Muscle of leg (tissue), 16 donors: ENCODE measurements around the gene LEF1. TPM values are rescaled to one million over a fixed set of nuclear protein-coding genes. Genes with fewer than 3 reads are reported as not detected.

ENCODE experiments used
- DNase-seq: peaks from one replicate; pipeline ENCODE4 v3.0.0; 2013
- H3K27ac ChIP-seq: one replicate; pipeline ENCODE4 v1.5.1; 2013; ENCODE audit warnings: mild to moderate bottlenecking, low read length, control low read depth
- H3K27me3 ChIP-seq: one replicate; pipeline ENCODE4 v1.6.1; 2013; ENCODE audit warnings: low read length; ENCODE audit not compliant: control insufficient read depth, insufficient read depth
- H3K36me3 ChIP-seq: one replicate; pipeline ENCODE4 v1.6.1; 2013; ENCODE audit warnings: low read length; ENCODE audit not compliant: control insufficient read depth, insufficient read depth
- H3K4me1 ChIP-seq: one replicate; pipeline ENCODE4 v1.6.1; 2013; ENCODE audit warnings: low read length; ENCODE audit not compliant: control insufficient read depth, insufficient read depth
- H3K4me3 ChIP-seq: one replicate; pipeline ENCODE4 v1.5.1; 2013; ENCODE audit warnings: low read length, control low read depth
- H3K9me3 ChIP-seq: replicated peaks from 2 replicates; pipeline ENCODE4 v1.6.1; 2013; ENCODE audit warnings: low read depth, low read length; ENCODE audit not compliant: control insufficient read depth
- WGBS: methylation state at CpG from one replicate; pipeline ENCODE4 v1.1.5; 2013; ENCODE audit warnings: missing lambda C conversion rate; ENCODE audit not compliant: insufficient coverage; 5-methylcytosine and 5-hydroxymethylcytosine counted together
- long read RNA-seq, 11 donors: transcript quantifications; one replicate each; lab custom pipeline, GENCODE V29; 2026
- polyA plus RNA-seq, 8 donors: library from polyadenylated mRNA; unstranded; fragments of 120-200 nt; gene quantifications; one replicate each; pipeline versions ENCODE4 v1.2.1 to v1.2.3, GENCODE V29; 2013; ENCODE audit warnings: inconsistent platforms in 1 of 8, low replicate concordance in 1 of 8; ENCODE audit not compliant: insufficient read length in 8 of 8, insufficient read depth in 1 of 8
- total RNA-seq: library from RNA; stranded (reverse); fragments of 120-200 nt; gene quantifications from one replicate; pipeline ENCODE4 v1.2.4, GENCODE V29; 2013

The LEF1 gene
- total RNA-seq (3.4 TPM), polyA plus RNA-seq (10 to 100 TPM in 1 of 8 donors, 1 to 10 TPM in 7; 3.4 to 35.5 (median 4.5) TPM)
- long read RNA-seq, donor 1 = 0 reads
- long read RNA-seq, donor 2 = 0 reads
- long read RNA-seq, donor 3 = 0 reads
- long read RNA-seq, donor 4 = 0 reads
- long read RNA-seq, donor 5, partial matches to known transcripts = 0 of 2 reads
- long read RNA-seq, donor 5, other reads (novel, unspliced or antisense) = 0 of 2 reads
- long read RNA-seq, donor 6 = 0 reads
- long read RNA-seq, donor 7, partial matches to known transcripts = 0 of 2 reads
- long read RNA-seq, donor 7, other reads (novel, unspliced or antisense) = 0 of 2 reads
- long read RNA-seq, donor 8 = 0 reads
- long read RNA-seq, donor 9 = 0 reads
- long read RNA-seq, donor 10, partial matches to known transcripts = 0 of 1 reads
- long read RNA-seq, donor 10, other reads (novel, unspliced or antisense) = 0 of 1 reads
- long read RNA-seq, donor 11 = 0 reads

DNA sequence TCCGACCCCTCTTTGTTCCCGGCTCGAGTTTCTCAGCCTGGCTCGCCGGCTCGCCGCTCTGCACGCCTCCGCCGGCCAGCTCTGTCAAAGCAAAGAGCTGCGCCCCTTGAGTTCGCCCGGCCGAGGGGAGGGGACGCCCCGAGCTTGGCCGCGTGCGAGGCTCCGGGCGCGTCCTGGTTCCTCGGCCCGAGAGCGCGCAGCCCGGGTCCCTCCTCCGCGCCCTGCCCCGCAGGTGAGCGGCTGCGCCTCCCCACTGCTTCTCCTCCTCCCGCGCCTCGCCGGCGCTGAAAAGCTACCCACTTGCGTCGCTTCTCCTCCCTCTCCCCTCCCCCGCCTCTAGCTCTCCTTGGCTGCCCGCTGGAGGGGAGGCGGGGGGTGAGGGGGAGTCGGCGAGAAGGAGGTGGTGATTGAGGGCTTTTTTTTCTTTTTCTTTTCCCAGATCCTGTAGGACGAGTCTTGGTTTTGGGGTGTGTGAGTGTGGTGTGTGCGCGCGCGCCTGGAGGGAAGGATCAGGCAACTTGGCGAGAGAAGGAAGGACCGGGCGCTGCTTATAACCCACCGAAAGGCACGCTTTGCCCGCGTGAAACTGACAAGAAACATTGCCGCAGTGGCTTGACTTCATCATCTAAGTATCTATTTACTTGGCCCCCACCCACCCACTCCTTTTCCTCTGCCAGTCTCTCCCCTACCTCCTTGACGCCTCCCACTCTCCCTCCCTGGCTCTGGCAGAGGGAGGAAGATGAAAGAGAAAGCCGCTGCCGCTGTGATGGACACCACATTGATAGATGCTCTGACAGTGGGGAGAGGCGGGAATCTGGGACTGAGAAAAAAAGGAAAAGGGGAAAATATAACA lies at the start of gene LEF1:
Gene LEF1, minus strand, starts transcription at position 262 of the 853 bp plus-strand sequence. CDS start 1,165 bp downstream, outside the sequence.
- peaks cover 78% of the 10 kb centered on the region for H3K27me3 ChIP-seq
- peak within 1 kb of the TSS; percentile 51 for H3K27ac ChIP-seq
- no peaks in the 10 kb centered on the region for H3K9me3 ChIP-seq
- 0% methylated on average over 31 of the region's 61 CpGs for WGBS
- H3K4me1 ChIP-seq = peaks cover 40% of the 10 kb centered on the region
- H3K4me3 ChIP-seq = peak within 1 kb of the TSS; percentile 59
- no peaks in the 10 kb centered on the region for H3K36me3 ChIP-seq
- DNase-seq = peak; percentile 61

DNA sequence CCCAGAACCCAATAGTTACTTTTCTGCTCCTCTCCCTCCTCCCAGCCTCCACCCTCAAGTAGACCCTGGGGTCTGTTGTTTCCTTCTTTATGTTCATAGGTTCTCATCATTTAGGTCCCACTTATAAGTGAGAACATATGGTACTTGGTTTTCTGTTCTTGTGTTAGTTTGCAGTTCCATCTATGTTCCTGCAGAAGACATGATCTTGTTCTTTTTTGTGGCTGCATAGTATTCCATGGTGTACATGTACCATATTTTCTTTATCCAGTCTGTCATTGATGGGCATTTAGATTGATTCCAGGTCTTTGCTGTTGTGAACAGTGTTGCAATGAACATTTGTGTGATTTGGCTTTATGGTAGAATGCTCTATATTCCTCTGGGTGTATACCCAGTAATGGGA lies 47.8 kb upstream of the LEF1 start:
- Histone ChIP-seq H3K27me3 (no peaks in the 10 kb centered on the region), H3K27ac (no peak overlapping the region), H3K9me3 (no peaks in the 10 kb centered on the region), H3K36me3 (no peaks in the 10 kb centered on the region), H3K4me3 (no peak overlapping the region), H3K4me1 (no peaks in the 10 kb centered on the region)
- DNase-seq = no peak

GRCh38 chr4:108215055-108215454 lies 46.3 kb upstream of the LEF1 start:
- Histone ChIP-seq H3K27ac (no peak overlapping the region), H3K27me3 (no peaks in the 10 kb centered on the region), H3K9me3 (no peaks in the 10 kb centered on the region), H3K4me1 (no peaks in the 10 kb centered on the region), H3K4me3 (no peak overlapping the region), H3K36me3 (no peaks in the 10 kb centered on the region)
- WGBS = no CpG with 5 or more reads among the region's 4 CpGs
- DNase-seq = no peak

GRCh38 chr4:108213723-108214122 lies 45.0 kb upstream of the LEF1 start:
- no peaks in the 10 kb centered on the region for H3K4me1 ChIP-seq
- H3K27ac ChIP-seq = no peak overlapping the region
- H3K9me3 ChIP-seq = no peaks in the 10 kb centered on the region
- no peaks in the 10 kb centered on the region for H3K27me3 ChIP-seq
- H3K4me3 ChIP-seq = no peak overlapping the region
- WGBS = 82% methylated on average over 3 of the region's 4 CpGs
- H3K36me3 ChIP-seq = no peaks in the 10 kb centered on the region
- no peak for DNase-seq

GRCh38 chr4:108213308-108213707 lies 44.6 kb upstream of the LEF1 start:
- no peaks in the 10 kb centered on the region for H3K27me3 ChIP-seq
- 80% methylated on average over 1 of the region's 3 CpGs for WGBS
- no peaks in the 10 kb centered on the region for H3K4me1 ChIP-seq
- no peaks in the 10 kb centered on the region for H3K9me3 ChIP-seq
- no peaks in the 10 kb centered on the region for H3K36me3 ChIP-seq
- H3K4me3 ChIP-seq = no peak overlapping the region
- H3K27ac ChIP-seq = no peak overlapping the region
- no peak for DNase-seq

DNA sequence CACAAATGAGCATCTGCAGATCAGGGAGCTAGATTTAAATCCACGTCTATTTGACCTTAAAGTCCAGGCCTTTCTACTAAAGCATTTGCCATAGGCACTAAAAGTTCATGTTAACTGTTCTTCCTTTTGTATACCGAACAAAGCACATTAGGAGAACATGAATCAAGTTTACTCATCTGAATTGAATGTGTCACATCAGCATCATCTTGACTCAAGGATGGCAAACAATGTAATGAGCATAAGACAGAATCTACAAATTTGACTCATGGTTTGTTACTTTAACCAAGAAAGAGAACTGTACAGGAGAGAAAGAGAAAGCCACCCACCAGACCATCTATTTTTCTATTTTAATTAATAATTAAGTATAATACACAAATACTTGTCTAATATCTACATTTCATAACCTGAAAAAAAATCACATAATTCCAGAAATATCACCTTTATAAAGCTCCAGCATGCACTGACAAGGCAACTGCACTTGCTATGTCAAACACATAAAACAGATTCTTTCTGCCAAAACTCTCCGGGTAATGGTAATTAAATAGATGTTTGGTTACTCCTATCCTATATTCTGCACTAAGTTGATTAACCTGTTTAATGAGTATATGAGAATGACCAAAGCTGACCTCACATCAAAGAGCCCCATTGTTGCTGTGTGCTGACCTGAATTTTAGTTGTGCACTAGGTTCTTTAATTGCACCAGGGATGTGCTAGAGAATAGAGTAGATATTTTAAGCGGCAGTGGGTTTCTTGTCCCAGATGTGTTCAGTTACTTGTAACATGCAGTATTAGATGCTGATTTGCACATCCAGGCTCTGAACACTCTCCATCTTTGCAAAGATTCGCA lies 42.5 kb upstream of the LEF1 start:
- H3K4me1 ChIP-seq = no peaks in the 10 kb centered on the region
- H3K9me3 ChIP-seq = no peaks in the 10 kb centered on the region
- no peak overlapping the region for H3K27ac ChIP-seq
- H3K36me3 ChIP-seq = no peaks in the 10 kb centered on the region
- no peaks in the 10 kb centered on the region for H3K27me3 ChIP-seq
- DNase-seq = no peak
- 76% methylated on average over 2 of the region's 5 CpGs for WGBS
- H3K4me3 ChIP-seq = no peak overlapping the region

DNA sequence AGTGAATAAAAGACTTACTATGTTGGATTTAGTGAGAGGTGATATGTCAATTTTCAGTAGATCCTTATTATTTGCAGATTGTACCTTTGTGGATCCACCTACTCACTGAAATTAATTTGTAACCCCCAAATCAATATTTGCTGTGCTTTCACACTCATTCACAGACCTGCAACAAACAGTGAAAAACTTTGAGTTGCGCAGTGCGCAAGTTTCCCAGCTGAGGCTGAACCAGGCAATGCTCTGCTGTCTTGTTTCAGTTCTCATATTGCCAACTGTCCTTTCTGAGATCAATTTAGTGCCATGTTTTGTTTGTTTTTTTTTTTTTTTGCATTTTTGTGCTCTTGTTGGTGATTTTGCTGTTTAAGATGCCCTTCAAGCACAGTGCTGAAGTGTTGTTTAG lies 40.8 kb upstream of the LEF1 start:
- Histone ChIP-seq H3K4me3 (no peak overlapping the region), H3K27ac (no peak overlapping the region), H3K36me3 (no peaks in the 10 kb centered on the region), H3K27me3 (no peaks in the 10 kb centered on the region), H3K4me1 (no peaks in the 10 kb centered on the region), H3K9me3 (no peaks in the 10 kb centered on the region)
- no peak for DNase-seq
- WGBS = 92% methylated on average over 2 of the region's 2 CpGs

GRCh38 chr4:108205859-108206258 lies 37.1 kb upstream of the LEF1 start:
- no peaks in the 10 kb centered on the region for H3K9me3 ChIP-seq
- no peak overlapping the region for H3K4me3 ChIP-seq
- WGBS = no CpG with 5 or more reads among the region's 1 CpG
- no peak for DNase-seq
- H3K36me3 ChIP-seq = no peaks in the 10 kb centered on the region
- H3K27me3 ChIP-seq = no peaks in the 10 kb centered on the region
- H3K4me1 ChIP-seq = no peaks in the 10 kb centered on the region
- no peak overlapping the region for H3K27ac ChIP-seq

- Histone ChIP-seq H3K9me3 (no peaks in the 10 kb centered on the region), H3K4me1 (no peaks in the 10 kb centered on the region), H3K4me3 (no peak overlapping the region), H3K27me3 (no peaks in the 10 kb centered on the region), H3K36me3 (no peaks in the 10 kb centered on the region), H3K27ac (no peak overlapping the region)
- WGBS = 100% methylated on average over 1 of the region's 2 CpGs
- DNase-seq = no peak
These were observed 35.8 kb upstream of the LEF1 start for GRCh38 chr4:108204518-108204917.
